Fibroblast of the aortic adventitia (primary cell): Measurements from ENCODE around the gene DCAKD. TPM values are rescaled to one million over a fixed set of nuclear protein-coding genes. Genes with fewer than 3 reads are reported as not detected.

Source experiments
- DNase-seq: peaks from one replicate; pipeline ENCODE4 v3.0.0-alpha.2; 2010; ENCODE audit warnings: low read depth
- H3K4me3 ChIP-seq: 2 replicates; pipeline ENCODE4 v1.5.1; 2011; ENCODE audit warnings: low read depth, mild to moderate bottlenecking, control low read depth, low read length, moderate library complexity
- CTCF ChIP-seq: IDR thresholded peaks from 2 replicates; pipeline ENCODE4 v1.5.1; 2011; ENCODE audit warnings: mild to moderate bottlenecking, low read length, control low read depth, inconsistent platforms; ENCODE audit not compliant: insufficient read depth
- total RNA-seq: library from RNA; depleted of rRNA; stranded (reverse); fragments of >200 nt; gene quantifications from 2 replicates; pipeline ENCODE4 v1.2.3, GENCODE V29; 2012; ENCODE audit warnings: low replicate concordance

DCAKD gene
- total RNA-seq, 1 donor: 31.3 TPM

DNA sequence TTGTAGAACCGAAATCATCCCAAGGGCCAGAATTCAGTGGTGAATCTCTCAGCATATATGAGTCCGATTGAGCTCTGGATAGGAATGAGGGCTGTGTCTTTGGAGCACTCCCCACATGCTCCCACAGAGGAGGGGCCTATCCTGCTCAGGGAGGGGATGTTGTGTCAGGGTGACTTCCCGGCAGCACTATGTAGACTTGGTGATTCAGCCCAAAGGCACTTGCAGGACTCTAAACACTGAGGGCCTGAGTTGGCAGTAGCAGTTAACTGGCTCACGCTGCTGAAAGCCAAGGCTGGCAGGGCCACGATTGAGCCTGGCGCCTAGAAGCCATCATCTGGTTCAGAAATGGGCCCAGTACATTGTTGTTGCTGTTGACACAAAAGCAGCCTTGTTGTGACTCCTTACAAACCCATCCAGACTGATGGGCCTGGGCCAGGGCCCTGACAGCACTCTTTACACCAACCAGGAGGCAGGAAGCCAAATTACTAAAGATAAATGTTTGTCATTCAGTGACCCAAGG is 41.5 kb upstream of the DCAKD start:
- no peak overlapping the region for H3K4me3 ChIP-seq

GRCh38 chr17:45091778-45092425 is 40.5 kb upstream of the DCAKD start:
- no peak overlapping the region for H3K4me3 ChIP-seq
- TF ChIP-seq CTCF: no peak
- no peak for DNase-seq

More for the DNA sequence above, 41.5 kb upstream of the DCAKD start:
- TF ChIP-seq CTCF: no peak
- peak; percentile 99 for DNase-seq

GRCh38 chr17:45090711-45091110 is 39.3 kb upstream of the DCAKD start:
- DNase-seq: no peak
- TF ChIP-seq CTCF: no peak
- H3K4me3 ChIP-seq: no peak overlapping the region

- H3K4me3 ChIP-seq: no peak overlapping the region
- no peak for DNase-seq
- TF ChIP-seq CTCF: no peak
Observed at GRCh38 chr17:45088741-45089140, 37.3 kb upstream of the DCAKD start.

DNA sequence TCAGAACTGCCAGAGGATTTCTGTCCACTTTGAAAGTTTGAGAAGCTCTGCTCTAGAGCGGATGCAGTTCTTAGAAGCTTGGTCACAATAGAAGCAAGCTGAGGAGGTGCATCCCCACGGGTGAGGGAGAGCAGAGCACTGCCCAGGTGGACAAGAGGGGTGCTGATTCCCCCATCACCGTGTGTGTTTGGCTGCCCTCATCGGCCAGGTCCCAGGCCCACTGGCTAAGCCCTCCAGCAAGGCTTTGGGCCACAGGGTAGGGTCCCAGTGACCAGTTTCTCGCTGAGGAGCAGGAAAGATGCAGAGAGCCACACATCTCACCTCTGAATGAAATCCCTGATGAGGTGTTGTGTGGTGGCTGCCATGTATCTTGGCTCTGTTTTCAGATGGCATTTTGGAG is 36.5 kb upstream of the DCAKD start:
- no peak overlapping the region for H3K4me3 ChIP-seq
- no peak for DNase-seq
- no peak for TF ChIP-seq CTCF

GRCh38 chr17:45087504-45087975 is 36.1 kb upstream of the DCAKD start:
- TF ChIP-seq CTCF: no peak
- no peak overlapping the region for H3K4me3 ChIP-seq
- peak; percentile 51 for DNase-seq
